Measurements from ENCODE around the gene PEX6. TPM values are rescaled to one million over a fixed set of nuclear protein-coding genes. Genes with fewer than 3 reads are reported as not detected.

PEX6 gene
- total and polyA plus RNA-seq, 2 of the 13 experiments (the other 11 are each of a cell fraction or from before 2014, with no cell fraction given) = 5.1 to 6.7 TPM

- TF ChIP-seq REST (IDR thresholded peaks at IDR 0.05; ENCODE audit: borderline replicate concordance in 1 of 2, low read depth in 1 of 2, low read length in 2 of 2) (peak in 1 of 2 experiments; percentile 73; a peak in 2 of 4 replicates), NFE2 (CRISPR knock-in tag; IDR thresholded peaks at IDR 0.05) (no peak), RFX5 (IDR thresholded peaks at IDR 0.05; ENCODE audit: low read depth, low read length) (peak; percentile 100), FOXJ3 (CRISPR knock-in tag; IDR thresholded peaks at IDR 0.05; ENCODE audit: borderline replicate concordance) (peak; percentile 29; the same call in 1 of the 2 replicates), ZNF136 (CRISPR knock-in tag; IDR thresholded peaks at IDR 0.05; ENCODE audit: low read depth) (no peak), FOXP1 (IDR thresholded peaks at IDR 0.05) (no peak), FOXP1 (CRISPR knock-in tag; IDR thresholded peaks at IDR 0.05) (no peak), SSRP1 (CRISPR knock-in tag; IDR thresholded peaks at IDR 0.05) (no peak), MXI1 (IDR thresholded peaks at IDR 0.05; ENCODE audit: borderline replicate concordance, low read depth, low read length) (peak; percentile 40; the same call in 1 of the 3 replicates), ZC3H4 (CRISPR knock-in tag; IDR thresholded peaks at IDR 0.05; ENCODE audit: borderline replicate concordance) (no peak; the same call in 1 of the 2 replicates), SATB2 (CRISPR knock-in tag; IDR thresholded peaks at IDR 0.05) (0 out of 2 replicates have a peak, but pooled peaks have one; percentile 47), ZFP41 (CRISPR knock-in tag; IDR thresholded peaks at IDR 0.05; ENCODE audit: borderline replicate concordance) (no peak), SP140L (CRISPR knock-in tag; IDR thresholded peaks at IDR 0.05; ENCODE audit: borderline replicate concordance) (no peak), RFXAP (CRISPR knock-in tag; IDR thresholded peaks at IDR 0.05; ENCODE audit: borderline replicate concordance) (peak; percentile 100), ZFYVE20 (CRISPR knock-in tag; IDR thresholded peaks at IDR 0.05; ENCODE audit: borderline replicate concordance, low read depth) (no peak), ZBTB42 (CRISPR knock-in tag; IDR thresholded peaks at IDR 0.05) (no peak), ZNF780A (CRISPR knock-in tag; IDR thresholded peaks at IDR 0.05) (no peak)
- TF ChIP-seq, protein P1, sequence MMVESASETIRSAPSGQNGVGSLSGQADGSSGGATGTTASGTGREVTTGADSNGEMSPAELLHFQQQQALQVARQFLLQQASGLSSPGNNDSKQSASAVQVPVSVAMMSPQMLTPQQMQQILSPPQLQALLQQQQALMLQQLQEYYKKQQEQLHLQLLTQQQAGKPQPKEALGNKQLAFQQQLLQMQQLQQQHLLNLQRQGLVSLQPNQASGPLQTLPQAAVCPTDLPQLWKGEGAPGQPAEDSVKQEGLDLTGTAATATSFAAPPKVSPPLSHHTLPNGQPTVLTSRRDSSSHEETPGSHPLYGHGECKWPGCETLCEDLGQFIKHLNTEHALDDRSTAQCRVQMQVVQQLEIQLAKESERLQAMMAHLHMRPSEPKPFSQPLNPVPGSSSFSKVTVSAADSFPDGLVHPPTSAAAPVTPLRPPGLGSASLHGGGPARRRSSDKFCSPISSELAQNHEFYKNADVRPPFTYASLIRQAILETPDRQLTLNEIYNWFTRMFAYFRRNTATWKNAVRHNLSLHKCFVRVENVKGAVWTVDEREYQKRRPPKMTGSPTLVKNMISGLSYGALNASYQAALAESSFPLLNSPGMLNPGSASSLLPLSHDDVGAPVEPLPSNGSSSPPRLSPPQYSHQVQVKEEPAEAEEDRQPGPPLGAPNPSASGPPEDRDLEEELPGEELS (CRISPR knock-in tag; IDR thresholded peaks at IDR 0.05) = no peak
- TF ChIP-seq, protein P2, sequence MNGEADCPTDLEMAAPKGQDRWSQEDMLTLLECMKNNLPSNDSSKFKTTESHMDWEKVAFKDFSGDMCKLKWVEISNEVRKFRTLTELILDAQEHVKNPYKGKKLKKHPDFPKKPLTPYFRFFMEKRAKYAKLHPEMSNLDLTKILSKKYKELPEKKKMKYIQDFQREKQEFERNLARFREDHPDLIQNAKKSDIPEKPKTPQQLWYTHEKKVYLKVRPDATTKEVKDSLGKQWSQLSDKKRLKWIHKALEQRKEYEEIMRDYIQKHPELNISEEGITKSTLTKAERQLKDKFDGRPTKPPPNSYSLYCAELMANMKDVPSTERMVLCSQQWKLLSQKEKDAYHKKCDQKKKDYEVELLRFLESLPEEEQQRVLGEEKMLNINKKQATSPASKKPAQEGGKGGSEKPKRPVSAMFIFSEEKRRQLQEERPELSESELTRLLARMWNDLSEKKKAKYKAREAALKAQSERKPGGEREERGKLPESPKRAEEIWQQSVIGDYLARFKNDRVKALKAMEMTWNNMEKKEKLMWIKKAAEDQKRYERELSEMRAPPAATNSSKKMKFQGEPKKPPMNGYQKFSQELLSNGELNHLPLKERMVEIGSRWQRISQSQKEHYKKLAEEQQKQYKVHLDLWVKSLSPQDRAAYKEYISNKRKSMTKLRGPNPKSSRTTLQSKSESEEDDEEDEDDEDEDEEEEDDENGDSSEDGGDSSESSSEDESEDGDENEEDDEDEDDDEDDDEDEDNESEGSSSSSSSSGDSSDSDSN (CRISPR knock-in tag; IDR thresholded peaks at IDR 0.05) = peak; percentile 78
- TF ChIP-seq, protein P3, sequence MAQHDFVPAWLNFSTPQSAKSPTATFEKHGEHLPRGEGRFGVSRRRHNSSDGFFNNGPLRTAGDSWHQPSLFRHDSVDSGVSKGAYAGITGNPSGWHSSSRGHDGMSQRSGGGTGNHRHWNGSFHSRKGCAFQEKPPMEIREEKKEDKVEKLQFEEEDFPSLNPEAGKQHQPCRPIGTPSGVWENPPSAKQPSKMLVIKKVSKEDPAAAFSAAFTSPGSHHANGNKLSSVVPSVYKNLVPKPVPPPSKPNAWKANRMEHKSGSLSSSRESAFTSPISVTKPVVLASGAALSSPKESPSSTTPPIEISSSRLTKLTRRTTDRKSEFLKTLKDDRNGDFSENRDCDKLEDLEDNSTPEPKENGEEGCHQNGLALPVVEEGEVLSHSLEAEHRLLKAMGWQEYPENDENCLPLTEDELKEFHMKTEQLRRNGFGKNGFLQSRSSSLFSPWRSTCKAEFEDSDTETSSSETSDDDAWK (CRISPR knock-in tag; IDR thresholded peaks at IDR 0.05) = no peak
Observed at GRCh38 chr6:42984001-42984923, 5.3 kb upstream of the PEX6 start, which contains the start of gene PPP2R5D (continued).

Data from HepG2 (cell line).